ENCODE results near the gene RHBDF2.

DNA sequence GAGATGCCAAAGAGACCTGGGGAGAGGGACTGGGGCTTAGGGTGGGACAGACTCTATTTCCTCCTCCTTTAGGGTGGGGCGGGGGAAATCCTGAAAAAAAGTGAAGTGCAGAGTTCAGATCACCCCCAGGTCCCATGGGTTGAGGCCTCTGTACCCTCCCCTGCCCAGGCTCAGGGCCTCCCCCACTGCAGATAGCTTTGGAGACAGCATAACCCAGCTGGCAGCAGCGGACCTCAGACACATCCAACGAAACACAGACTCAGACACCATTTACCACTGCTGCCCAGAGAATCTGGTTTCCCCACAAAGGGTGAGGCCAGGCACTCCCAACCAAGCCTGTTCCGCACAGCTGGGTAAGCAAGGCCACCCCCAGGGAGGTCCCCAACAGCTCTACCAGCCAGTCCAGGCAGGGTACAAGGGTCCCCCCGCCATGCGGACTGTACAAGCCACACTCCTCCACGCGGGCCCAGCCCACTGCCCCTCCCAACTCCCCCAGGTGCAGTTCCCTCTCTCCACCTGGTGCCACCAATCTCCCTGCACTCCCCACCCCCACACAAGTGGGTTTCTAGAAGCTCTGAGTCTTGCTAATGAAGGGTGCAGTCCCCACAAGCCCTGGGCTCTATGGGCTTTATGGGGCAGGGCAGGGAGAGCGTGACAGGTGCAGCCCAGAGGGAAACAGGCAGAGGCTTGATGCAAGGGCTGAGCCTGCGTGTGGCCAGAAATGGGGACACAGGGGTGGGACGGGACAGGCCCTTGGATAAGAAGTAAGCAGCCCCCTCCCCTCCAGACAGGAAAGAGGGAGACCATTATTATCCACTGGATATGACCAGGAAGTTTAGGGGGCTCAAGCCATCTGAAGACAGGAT, 8.9 kb downstream of the RHBDF2 start:
- TF ChIP-seq POLR2AphosphoS5 (IDR thresholded peaks at IDR 0.05) (no peak), EP300 (IDR thresholded peaks at IDR 0.05) (no peak)

Data from suprapubic skin (tissue), 4 donors.